NCI-H2196 treated with DMSO at 0.1 percent for 48 hours (cell line): ENCODE measurements around the gene PLCH1.

Source experiments
- DNase-seq: peaks from one replicate; lab custom pipeline; 2025; ENCODE audit not compliant: unreplicated experiment; lab: John Stamatoyannopoulos, UW

PLCH1 gene

DNA sequence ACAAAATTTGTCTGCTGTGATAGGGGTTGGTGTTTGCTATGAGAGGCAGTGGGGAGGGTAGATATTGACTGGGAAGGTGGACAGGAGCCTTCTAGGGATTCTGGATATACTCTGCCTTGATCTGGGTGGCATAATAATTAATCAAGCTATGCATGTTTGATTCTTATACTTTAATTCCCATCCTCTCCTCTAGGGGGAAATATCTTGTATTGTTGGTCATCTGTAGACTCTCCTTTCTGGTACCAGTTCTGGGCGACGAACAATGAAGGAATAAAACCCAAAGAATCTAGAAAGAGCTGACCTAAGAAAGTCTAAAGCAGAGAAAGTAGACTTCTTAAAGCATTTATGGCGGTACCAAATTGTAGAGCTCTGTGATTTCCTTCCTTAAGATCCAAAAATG, 253.2 kb downstream of the PLCH1 start:
- DNase-seq, result no peak

GRCh38 chr3:155488671-155489070, 256.2 kb downstream of the PLCH1 start:
- DNase-seq, result no peak

GRCh38 chr3:155485897-155486296, 259.0 kb downstream of the PLCH1 start:
- no peak for DNase-seq

- DNase-seq, result no peak
Measured at GRCh38 chr3:155481591-155481990, 263.3 kb downstream of the PLCH1 start.

GRCh38 chr3:155481089-155481488, 263.8 kb downstream of the PLCH1 start:
- DNase-seq, result no peak

DNA sequence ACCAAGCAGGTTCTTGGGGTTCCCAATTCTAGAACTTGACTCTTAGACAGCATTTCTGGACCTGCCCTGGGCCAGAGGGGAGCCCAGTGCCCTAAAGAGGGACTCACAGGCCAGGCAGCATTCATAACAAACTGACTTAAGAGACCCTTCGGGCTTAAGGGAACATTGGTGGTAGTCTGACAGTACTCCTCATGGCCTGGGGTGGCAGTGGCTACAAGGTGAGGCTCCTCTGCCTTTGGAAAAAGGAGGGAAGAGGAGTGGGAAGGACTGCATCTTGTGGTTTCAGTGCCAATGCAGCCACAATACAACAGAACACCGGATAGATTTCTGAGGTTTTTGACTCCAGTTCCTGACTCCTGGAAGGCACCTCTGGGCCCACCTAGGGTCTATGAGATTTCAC, 279.2 kb downstream of the PLCH1 start:
- no peak for DNase-seq

- DNase-seq, result no peak
Measured at GRCh38 chr3:155462672-155463071, 282.2 kb downstream of the PLCH1 start.

GRCh38 chr3:155457591-155457990, 287.3 kb downstream of the PLCH1 start:
- no peak for DNase-seq

- DNase-seq, result no peak
Measured at GRCh38 chr3:155455765-155456164, 289.1 kb downstream of the PLCH1 start.

GRCh38 chr3:155453512-155453911, 291.4 kb downstream of the PLCH1 start:
- no peak for DNase-seq

DNA sequence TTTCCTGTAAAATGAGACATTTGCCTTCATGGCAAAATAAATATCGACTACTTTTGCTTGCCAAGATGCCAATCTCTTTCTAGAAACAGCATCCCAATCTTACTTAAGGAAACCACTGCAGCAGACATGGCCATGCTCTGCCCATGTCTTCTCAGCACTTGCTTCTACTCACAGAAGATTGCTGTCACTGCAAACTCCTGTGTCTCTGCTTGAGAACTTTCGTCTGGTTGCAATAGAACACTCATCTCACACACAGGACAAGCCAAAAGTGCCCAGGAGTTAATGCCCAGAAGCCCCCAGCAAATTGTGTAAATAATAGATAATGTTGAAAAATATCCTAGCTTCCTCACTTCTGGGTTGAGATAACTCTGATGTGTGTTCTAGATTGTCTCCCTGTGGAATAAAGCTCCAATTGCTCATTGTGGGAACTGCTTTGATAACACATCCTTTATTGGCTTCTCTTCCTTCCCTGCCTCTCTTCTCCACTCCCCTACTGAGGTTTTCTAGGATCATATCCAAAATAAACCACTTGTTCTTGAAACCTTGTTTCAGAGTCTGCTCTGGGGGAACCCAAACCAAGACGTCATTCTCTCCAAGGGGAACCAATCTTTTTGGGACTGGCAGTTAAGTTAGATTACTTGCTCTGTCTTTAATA, 295.1 kb downstream of the PLCH1 start:
- no peak for DNase-seq

DNA sequence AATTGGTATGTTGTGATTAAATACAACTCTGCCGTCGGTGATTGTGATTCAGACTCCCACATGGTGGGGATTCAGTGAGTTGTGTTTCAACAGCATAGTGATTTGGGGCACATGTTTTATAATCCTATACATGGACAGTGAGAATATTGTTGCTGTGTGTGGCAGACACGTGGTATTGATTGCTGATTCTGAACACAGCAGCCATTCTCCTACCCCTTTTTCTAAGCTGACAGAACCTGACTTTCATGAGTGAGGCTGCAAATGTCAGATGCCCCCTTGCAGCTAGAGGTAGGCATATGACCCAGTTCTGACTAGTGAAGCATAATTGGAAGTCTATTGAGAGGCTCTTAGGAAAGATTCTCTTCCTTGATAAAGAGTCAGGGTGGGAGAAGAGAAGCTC, 296.3 kb downstream of the PLCH1 start:
- no peak for DNase-seq

- DNase-seq, result no peak
Measured at GRCh38 chr3:155446366-155446765, 298.5 kb downstream of the PLCH1 start.

DNA sequence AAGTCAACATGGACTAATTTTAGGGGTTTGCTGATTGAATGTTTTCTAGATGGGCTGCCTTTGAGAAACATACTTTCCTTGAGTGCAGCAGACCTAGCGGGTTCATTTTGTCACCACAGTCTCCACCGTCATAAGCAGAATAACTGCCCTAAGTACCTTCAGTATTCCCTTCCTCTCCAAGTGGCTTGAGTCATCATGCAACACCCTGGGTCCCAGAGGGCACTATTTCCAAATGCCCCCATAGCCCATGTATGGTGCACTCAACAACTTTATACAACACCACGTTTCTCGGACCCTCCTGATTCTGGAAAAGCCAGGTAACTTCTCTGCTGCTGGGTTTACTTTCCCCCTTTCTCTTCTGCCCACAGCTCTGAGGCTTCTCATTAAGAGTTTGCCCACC, 300.1 kb downstream of the PLCH1 start:
- no peak for DNase-seq

DNA sequence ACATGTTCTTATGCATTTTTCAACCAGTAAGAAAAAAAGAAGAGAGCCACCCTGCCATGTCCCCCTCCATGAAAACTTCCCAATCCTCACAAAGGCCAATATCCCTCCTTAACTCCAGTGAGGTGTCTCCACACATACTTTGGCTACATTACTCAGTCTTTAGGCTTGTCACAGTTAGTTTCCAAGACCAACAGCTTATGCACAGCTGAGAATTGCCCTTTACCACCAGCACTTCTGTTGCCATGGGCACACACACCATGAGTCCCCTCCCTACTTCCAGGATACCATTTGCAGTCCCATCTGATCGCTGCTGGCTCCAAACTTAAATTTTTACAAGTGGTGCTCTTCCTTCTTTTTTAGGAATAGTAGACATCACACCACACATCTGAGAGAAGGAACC, 301.1 kb downstream of the PLCH1 start:
- no peak for DNase-seq

GRCh38 chr3:155442072-155442471, 302.8 kb downstream of the PLCH1 start:
- DNase-seq, result no peak

DNA sequence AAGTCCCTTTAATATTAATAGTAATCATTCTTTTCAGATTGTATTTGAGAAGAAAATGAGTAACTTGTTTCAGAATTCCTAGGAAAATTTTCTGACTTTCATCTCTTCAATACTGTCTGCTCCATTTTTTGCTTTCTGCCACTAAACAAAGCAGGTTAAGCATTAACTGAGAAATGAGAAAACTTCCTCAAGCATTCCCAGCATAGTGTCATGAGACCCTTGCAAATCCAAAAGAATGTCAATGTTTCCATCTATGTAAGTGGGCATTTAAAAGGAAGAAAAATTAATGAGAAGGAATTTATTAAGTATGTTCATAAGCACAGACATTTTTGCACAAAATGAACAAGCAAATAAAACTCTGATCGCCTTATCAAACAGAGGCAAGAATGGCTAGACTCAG, 303.4 kb downstream of the PLCH1 start:
- no peak for DNase-seq

- no peak for DNase-seq
Measured at GRCh38 chr3:155441026-155441425, 303.8 kb downstream of the PLCH1 start.

- no peak for DNase-seq
Measured at GRCh38 chr3:155435821-155436220, 309.1 kb downstream of the PLCH1 start.

DNA sequence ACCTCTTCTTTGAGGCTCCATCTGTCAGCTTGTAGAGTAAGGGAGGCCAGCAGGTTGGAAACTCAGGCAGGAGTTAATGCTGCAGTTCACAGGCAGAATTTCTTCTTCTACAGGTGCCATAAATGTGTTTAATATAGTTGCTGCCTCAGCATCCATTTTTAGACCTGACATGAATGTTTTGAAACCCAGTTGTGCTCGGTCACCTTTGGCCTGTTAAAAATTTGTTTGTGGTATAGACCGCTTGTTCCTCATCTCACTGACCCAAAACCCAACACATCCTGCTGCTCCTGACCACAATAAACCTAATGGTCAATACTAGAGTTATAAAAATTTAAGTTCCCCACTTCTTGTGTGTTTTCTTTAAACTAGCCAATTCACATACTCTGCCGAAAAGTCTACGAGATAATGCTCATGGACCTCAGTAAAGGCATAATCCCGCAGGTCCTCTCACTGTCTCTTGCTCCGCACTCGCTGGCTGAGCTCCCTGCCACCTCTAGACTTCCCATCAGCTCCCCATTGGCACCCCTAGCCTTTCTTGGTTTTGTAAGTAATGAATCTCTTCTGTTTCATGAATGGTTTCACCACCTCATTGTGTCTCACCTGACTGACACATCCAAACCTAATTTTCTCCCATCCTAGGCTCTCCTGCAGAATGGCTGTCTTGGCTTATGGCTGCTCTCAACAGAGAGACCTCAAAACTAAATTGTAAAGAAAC, 312.9 kb downstream of the PLCH1 start:
- no peak for DNase-seq

DNA sequence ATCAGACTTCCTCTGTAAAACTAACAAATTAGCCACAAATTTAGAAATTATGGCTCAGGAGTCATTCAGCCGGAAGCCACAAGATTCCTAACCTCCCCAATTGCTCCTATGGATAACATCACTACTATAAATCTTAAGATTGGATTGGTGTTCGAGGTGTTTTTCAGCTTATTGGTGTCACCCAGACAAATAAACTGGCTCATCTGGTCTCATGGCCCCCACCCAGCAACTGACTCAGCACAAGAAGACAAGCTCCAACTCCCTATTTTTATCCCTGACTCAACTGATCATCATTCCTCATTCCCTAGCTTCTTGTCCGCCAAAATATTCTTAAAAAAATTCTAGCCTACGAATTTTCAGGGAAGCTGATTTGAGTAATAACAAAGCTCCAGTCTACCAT, 316.3 kb downstream of the PLCH1 start:
- DNase-seq, result no peak

DNA sequence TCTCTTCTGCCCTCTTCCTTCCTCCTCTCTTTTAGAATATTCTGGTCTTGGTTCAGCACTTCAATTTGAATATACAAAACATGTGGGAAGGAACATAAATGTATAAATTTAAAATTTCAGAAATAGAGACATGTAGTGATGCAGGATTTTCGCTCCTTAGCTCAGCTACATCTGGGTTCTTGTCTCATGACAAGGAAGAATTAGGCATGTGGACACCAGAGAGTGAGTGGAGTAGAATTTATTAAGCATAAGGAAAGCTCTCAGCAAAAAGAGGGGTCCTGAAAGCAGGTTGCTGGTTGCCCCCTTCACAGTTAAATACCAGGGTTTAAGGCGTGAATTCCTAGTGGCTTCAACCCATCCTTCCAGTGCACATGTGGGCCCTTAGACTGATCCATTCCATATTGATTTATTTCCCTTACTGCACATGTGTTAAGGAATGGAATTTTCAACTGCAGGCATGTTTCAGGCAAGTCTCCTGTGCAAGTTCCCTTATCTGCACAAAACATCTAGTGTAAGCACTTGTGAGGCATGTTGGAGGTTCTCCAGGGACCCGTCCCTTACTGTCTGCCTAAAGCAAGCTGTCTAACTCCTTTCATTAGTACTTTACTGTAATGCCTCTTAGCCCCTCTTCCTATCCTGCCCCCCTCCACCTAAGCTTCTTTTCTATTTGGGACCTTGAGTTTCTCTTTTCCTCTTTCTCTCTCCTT, 318.2 kb downstream of the PLCH1 start:
- no peak for DNase-seq
